GM21529 (cell line): Measurements from ENCODE around the gene ITGB7.

Experiments used
- ATAC-seq: cut with Tn5 transposase; IDR thresholded peaks from one replicate; pipeline ENCODE4 v1.9.1; 2021; ENCODE audit not compliant: unreplicated experiment

Gene ITGB7

DNA sequence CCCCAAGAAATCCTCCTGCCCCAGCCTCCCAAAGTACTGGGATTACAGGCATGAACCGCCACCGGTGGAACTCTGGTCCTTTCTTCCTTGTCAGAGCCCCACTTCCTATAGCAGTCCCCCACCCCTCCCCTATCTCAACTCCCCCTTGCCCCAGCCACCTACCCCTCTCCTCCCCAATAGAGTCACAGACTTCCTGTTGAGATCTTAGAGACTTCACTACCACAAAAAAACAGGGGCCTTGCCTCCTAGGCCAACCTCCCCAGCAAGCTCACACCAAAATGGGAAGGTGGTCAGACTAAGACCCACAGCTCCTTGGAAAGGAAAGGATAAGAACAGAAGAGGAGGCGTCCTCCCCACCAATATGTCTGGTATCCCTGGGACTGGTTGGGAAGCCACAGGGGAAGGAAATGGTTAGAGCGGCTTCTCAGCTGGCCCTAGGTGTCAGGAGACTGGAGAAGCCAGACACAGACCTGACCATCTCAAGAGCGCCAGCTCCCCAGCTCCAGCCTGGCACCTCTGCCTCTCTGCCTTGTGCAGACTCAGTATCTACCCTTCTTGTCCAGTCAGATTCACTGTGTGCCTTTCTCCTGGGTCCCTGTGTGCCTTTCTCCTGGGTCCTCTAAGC lies 8.5 kb downstream of the ITGB7 start:
- ATAC-seq: no peak

DNA sequence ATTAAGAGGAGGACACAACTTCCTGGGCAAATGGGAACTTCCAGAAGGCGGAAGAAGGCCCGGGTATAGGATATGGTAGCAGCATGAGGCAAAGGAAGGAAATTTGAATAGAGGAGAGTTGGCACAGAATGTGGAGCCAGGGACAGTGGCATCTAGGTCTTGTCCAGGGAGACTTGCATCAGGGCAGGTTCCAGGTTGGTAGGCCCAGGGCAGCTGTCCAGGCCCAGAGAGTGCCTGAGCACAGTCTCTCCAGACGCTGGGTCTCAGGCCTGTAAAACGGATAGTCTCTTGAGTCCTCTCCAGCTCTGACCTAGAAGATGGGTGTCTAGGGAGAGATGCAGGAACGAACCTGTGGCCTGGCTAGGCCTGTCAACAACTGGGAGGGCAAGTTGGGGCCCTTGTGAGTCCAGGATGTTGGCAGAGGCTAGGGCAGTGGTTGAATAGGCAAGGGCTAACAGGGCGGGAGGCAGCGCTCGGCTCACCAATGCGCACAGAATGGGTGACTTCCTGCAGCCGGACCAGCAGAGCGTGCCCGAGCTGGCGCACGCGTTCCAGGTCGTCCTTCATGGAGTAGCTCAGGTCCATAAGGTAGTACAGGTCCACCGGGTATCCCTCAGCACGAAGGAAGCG lies 9.9 kb downstream of the ITGB7 start:
- no peak for ATAC-seq

GRCh38 chr12:53196486-53196885 lies 10.6 kb downstream of the ITGB7 start:
- no peak for ATAC-seq

GRCh38 chr12:53195516-53196420 lies 11.3 kb downstream of the ITGB7 start:
- ATAC-seq: no peak

DNA sequence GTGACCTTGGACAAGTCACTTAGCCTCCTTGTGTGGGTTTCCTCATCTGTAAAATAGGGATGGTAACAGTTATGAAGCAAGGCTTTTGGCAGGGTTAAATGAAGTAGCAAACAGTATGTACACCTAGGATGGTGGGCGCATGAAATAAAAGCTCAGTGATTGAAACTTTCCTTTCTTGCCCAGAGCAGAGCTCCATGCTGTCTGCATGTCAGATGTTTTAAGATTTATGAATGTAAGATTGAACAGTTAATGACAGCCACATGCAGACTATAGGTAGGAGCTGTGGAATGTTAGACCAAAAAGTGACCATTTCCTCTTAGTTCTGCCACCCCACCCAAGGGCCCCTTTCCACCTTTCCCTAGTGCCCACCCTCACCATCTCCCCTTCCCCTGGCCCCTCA lies 12.1 kb downstream of the ITGB7 start:
- ATAC-seq: no peak

DNA sequence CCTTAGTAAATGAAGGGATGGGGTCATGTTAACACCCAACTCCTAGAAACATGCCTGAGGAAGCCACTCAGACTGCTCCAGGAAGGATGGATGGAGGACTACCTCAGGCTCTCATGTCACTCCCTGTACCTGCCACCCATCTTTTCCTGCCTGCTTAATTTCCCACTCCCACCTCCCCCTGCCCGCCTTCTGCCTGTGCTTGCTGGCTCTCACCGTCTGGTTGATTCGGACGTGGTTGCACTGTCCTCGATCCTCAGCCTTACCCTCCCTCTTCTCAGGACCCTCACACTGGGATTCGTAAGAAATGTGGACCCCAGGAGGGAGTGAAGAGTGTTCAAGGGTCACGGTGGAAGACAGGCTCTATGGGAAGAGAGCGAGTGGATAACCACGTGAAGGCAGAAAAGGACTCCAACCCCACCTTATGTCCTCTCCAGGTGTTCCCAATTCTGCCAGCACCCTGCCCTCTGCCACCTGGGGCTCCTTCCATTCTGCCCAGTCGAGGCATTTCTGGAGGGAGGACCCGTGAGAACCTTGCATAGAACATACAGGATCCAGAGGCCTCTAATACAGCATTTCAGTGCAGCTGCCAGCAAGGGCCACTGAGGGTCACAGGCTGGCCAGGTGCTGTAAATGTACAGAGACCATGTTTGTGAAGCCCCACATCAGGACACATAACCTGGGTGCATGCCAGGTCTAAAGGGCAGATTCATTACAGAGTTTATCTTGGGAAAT lies 12.9 kb downstream of the ITGB7 start:
- ATAC-seq: no peak

DNA sequence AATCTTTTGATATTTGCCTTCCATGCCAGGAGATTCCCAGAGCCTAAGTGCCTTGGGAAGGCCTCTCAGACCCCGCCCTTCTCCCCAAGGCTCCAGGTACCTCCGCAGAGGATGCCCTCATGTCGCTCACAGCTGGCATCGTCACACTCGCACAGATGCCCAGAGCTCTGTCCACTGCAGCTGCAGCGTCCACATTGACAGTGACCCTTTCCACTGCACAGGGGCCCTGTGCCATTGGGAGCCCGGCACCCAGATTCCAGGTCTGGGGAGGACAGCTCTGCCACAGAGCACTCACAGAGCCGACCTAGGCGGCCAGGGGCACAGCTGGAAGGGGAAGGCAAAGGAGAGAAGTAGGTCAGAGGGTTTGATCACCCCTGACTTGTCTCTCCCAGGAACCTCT lies 14.0 kb downstream of the ITGB7 start:
- no peak for ATAC-seq

DNA sequence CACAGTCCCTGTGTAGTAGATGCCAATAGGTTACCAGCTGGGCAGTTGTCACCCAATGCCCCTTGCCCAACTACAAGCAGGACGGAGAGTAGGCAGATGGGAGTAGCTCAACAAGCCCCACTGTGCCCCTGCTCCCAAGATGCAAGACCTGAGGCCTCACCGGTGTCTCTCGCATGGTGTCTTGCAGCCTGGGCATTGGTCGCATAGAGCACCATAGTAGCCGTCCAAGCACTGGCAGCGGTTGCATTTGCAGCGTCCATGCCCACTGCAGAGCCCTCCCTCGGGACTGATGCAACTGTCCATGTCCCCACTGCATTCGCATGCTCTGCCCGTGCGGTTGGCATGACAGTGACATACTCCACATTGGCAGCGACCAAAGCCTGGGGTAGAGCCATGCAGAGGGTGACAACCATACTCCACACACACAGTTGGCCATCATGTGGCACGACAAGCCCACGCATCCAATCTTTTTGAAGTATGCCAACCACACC lies 14.5 kb downstream of the ITGB7 start:
- no peak for ATAC-seq

- ATAC-seq: no peak
Measured at GRCh38 chr12:53191885-53192530, 15.0 kb downstream of the ITGB7 start.

DNA sequence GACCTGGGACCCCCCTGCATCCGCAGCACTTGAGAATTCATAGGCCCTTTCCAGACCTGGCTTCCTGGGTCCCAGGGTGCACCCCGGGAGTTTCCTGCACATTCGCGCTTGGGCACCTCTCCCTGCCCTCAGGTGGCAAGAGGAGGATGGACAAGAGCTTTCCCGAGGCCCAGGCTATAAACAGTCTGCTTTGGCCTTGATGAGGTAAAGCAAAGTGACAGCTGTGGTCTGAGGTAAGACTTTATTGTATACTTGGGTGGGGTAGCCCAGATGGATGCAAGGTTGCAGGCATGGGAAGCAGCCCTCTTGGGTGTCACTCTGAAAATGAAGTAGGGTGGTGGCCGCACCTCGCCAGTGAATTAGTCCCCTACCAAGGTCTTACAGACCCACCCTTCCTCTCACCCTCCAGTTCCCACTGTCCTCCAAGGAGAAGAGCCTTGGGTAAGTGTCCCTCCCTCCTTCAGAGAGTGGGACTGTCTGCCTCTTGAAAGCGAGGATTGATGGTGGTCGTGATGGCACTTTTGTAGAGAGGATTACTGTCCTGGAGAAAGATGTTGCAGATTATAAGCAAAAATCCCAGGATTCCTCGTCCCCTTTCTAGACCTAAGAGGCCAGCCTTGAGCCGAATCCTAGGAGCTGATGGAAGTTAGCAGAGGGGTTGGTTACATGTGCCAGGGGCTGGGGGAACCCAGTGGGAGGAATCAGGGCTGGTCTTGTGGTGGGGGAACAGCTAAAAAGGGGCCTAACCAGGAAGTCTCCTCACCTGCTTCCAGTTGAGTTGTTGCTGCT lies 15.8 kb downstream of the ITGB7 start:
- no peak for ATAC-seq

- peak; percentile 62 for ATAC-seq
Measured at GRCh38 chr12:53190108-53190729, 16.8 kb downstream of the ITGB7 start.

DNA sequence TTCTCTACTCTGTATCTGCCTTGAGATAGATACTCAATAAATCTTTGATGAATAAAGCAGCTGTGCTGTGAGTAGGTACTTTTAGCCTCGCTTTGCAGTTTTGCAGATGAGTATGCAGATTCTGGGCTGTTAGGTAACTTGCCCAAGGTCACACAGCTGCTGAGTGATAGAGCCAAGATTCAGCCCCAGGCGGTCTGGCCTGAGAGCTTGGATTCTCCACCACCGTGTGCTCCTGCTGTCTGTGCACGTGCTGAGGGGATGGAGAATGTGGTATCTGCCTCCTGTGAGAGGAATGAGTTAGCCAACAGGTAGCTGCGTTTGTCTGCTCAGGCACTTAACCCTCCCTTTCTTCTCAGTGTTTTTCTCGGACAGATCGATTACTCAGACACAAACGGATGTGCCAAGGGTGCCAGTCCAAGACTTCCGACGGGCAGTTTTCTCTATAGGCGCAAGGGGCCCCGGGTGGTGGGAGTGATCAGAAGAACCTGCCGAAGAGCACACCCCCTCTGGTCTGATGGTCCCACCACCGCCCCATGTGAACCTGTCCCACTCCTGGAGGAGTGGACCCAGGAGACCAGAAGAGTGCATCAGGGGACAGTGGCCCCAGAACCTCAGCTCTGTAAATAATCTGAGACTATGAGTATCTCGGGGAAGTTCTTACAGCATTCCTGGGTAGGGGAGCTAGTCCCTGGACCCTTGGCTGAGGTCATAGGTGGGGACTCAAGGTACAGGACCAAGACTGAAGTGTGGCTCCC lies 19.7 kb downstream of the ITGB7 start:
- no peak for ATAC-seq

DNA sequence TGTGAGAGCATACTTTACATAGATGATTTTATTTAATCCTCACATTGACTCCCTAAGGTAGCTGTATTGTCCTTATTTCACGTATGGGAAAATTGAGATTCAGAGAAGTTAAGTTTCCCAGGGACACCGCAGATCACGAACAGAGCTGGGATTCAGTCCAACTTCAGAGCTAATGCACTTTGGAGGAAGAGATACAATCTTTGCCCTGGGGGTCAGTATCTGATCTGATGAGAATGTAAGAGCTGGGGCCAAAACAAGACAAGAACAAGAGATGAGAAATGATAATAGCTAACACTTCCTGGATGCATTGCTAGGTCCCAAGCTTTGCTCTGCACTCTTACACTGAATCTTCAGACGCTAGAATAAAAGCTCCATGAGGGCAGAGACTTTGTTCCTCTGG lies 20.3 kb downstream of the ITGB7 start:
- ATAC-seq: no peak

DNA sequence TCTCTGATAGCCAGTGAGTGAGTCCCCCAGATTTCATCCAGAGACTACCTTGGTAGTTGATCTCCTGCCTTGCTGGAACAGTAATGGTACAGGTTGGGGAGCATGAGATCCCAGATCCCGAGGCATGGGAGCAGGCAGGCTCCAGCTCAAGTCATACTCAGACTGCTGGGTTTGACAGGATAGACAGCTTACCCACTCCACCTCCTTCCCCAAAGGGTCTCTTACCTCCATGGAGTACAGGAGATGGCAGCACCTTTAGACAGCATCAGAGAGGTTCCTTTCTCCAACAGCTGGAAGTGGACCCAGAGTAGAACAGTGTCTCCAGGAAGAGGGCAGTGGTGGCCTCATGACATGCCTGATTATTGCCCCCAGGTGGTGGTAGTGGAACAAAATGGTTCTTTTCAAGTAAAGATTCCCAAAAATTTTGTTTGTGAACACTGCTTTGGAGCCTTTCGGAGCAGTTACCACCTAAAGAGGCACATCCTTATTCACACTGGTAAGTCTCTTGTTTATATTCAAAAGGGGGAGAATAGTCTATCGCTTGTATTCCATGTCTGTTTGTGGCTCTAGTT lies 21.4 kb downstream of the ITGB7 start:
- no peak for ATAC-seq

GRCh38 chr12:53184828-53185227 lies 22.2 kb downstream of the ITGB7 start:
- ATAC-seq: no peak

DNA sequence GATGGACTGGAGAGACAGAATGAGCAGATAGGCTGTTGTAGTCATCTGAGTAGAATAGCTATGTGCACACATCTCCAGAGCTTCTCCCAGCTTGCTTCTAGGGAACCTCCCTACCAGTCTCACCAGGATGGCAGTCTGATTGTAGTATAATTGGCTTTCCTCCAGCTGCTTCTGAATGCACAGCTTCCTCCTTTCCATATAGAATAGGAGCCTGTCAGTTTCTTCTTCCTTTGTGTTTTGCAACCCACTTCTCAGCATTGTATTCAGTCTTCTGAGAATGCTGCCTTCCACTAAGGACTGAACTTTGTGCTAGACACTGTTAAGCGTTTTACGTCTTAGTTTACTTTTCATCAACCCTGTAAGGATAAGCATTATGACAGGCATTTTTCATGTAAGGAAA lies 24.1 kb downstream of the ITGB7 start:
- no peak for ATAC-seq

- no peak for ATAC-seq
Measured at GRCh38 chr12:53181935-53182334, 25.1 kb downstream of the ITGB7 start.

DNA sequence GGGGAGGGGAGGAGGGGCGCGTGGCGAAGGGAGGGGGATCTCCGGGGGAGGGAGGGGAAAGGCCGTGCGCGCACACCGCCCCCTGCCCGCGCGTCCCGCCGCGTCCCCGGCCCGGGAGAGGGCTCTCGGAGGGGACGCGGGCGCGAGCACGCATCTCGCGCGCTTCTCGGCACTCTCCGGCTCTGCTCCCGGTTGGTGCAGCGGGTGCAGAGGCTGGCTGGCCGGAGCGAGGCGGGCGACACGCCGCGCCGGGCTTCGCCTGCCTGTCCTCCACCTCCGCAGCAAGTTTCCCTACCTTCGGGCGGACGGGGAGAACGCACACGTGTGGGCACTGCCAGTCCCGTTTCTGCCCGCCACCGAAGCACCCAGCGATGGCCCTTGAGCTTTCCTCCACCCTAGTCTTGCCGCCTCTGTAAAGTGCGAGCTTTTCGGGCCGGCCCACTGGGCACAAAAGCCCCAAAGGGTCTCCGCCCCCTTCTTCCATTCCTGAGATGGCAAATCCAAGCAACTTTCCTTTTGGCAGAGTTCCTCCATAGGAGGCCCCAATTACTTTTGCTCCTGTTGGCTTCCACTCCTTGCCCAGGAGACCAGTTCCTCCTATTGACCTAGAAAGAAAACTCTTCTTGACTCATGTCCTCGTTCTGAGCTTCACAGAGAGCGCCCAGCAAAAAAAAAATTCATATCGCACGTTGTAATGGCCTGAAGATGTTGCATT lies 26.0 kb downstream of the ITGB7 start:
- peak; percentile 57 for ATAC-seq
